HepG2 (cell line): Measurements from ENCODE around the gene EPB41L2. TPM values are rescaled to one million over a fixed set of nuclear protein-coding genes. Genes with fewer than 3 reads are reported as not detected.

ENCODE experiments used
- ARNT ChIP-seq: fragments of 450-650 bp; IDR thresholded peaks from 2 replicates; pipeline ENCODE4 v1.6.1; 2017
- ARNT2 ChIP-seq: sonication (generic); formaldehyde crosslinking; IDR thresholded peaks from 2 replicates; pipeline ENCODE4 v1.8.0; 2022; ENCODE audit warnings: mild to moderate bottlenecking, low read depth, missing genetic modification reagents, moderate library complexity
- BRD4 ChIP-seq: sonication (generic); formaldehyde crosslinking; IDR thresholded peaks from 2 replicates; pipeline ENCODE4 v1.4.0; 2020; ENCODE audit warnings: missing genetic modification reagents
- HHEX ChIP-seq: IDR thresholded peaks from 2 replicates; pipeline ENCODE4 v1.6.1; 2016; ENCODE audit warnings: control low read depth
- IRF2 ChIP-seq: IDR thresholded peaks from 2 replicates; pipeline ENCODE4 v1.6.1; 2018; ENCODE audit warnings: missing genetic modification reagents, missing compliant biosample characterization
- MAFK ChIP-seq, 2 experiments: IDR thresholded peaks in 1 of 2; conservative IDR thresholded peaks in 1 of 2; 2 replicates each; pipeline ENCODE4 v1.6.1; 2011; ENCODE audit warnings: improper control_type of control experiment in 2 of 2, low read length in 2 of 2
- MIXL1 ChIP-seq: IDR thresholded peaks from 2 replicates; pipeline ENCODE4 v1.6.1; 2016
- MTF1 ChIP-seq: sonication (generic); formaldehyde crosslinking; IDR thresholded peaks from 2 replicates; pipeline ENCODE4 v1.5.0; 2020; ENCODE audit warnings: missing genetic modification reagents
- POGZ ChIP-seq: sonication (generic); formaldehyde crosslinking; IDR thresholded peaks from 2 replicates; pipeline ENCODE4 v1.4.0; 2020; ENCODE audit warnings: mild to moderate bottlenecking, missing genetic modification reagents
- STAT5B ChIP-seq: sonication (generic); formaldehyde crosslinking; IDR thresholded peaks from 2 replicates; pipeline ENCODE4 v1.4.0; 2020; ENCODE audit warnings: missing genetic modification reagents
- ZBED4 ChIP-seq: sonication (generic); formaldehyde crosslinking; IDR thresholded peaks from 2 replicates; pipeline ENCODE4 v1.4.0; 2020; ENCODE audit warnings: missing genetic modification reagents, borderline replicate concordance
- ZNF10 ChIP-seq: sonication (generic); formaldehyde crosslinking; IDR thresholded peaks from 2 replicates; pipeline ENCODE4 v1.4.0; 2020; ENCODE audit warnings: mild to moderate bottlenecking, low read depth, missing genetic modification reagents, borderline replicate concordance
- ZNF205 ChIP-seq: IDR thresholded peaks from 2 replicates; pipeline ENCODE4 v1.6.1; 2018; ENCODE audit warnings: missing biosample characterization, missing genetic modification reagents
- ZNF33B ChIP-seq: sonication (generic); formaldehyde crosslinking; IDR thresholded peaks from 2 replicates; pipeline ENCODE4 v1.5.1; 2020; ENCODE audit warnings: mild to moderate bottlenecking, missing genetic modification reagents
- ZNF451 ChIP-seq: sonication (generic); formaldehyde crosslinking; IDR thresholded peaks from 2 replicates; pipeline ENCODE4 v1.5.0; 2020; ENCODE audit warnings: mild to moderate bottlenecking, missing genetic modification reagents
- ZNF550 ChIP-seq: sonication (generic); formaldehyde crosslinking; IDR thresholded peaks from 2 replicates; pipeline ENCODE4 v1.4.0; 2020; ENCODE audit warnings: mild to moderate bottlenecking, missing genetic modification reagents, borderline replicate concordance
- ZNF562 ChIP-seq: sonication (generic); formaldehyde crosslinking; IDR thresholded peaks from 2 replicates; pipeline ENCODE4 v1.8.0; 2022; ENCODE audit warnings: missing genetic modification reagents, borderline replicate concordance
- ZNF687 ChIP-seq: sonication (generic); formaldehyde crosslinking; IDR thresholded peaks from 2 replicates; pipeline ENCODE4 v1.5.1; 2020; ENCODE audit warnings: mild to moderate bottlenecking, missing genetic modification reagents, moderate library complexity
- ZUFSP ChIP-seq: sonication (generic); formaldehyde crosslinking; IDR thresholded peaks from 2 replicates; pipeline ENCODE4 v1.9.0; 2021; ENCODE audit warnings: missing genetic modification reagents, mild to moderate bottlenecking, borderline replicate concordance
- polyA plus RNA-seq, 8 experiments: library from polyadenylated mRNA; depleted of rRNA in 3 of 8; stranded (reverse) in 7 of 8; unstranded in 1 of 8; fragments of >200 nt; fragmentation: Illumina TruSeq in 4 of 8; extraction: Trizol in 4 of 8; gene quantifications; 2 replicates each; pipeline versions ENCODE4 v1.2.1 to v1.2.3, GENCODE V29; 2011 to 2016; ENCODE audit warnings: low read depth in 4 of 8, missing spikeins in 1 of 8, mixed read lengths in 1 of 8; ENCODE audit not compliant: insufficient read depth in 1 of 8
- total RNA-seq, 5 experiments: library from RNA; depleted of rRNA; stranded (reverse); fragments of >200 nt; fragmentation: Illumina TruSeq; extraction: Trizol; gene quantifications; 2 replicates each; pipeline ENCODE4 v1.2.3, GENCODE V29; 2016; ENCODE audit warnings: low read depth in 1 of 5
- TF ChIP-seq, protein P1 (sequence below): IDR thresholded peaks from 2 replicates; pipeline ENCODE4 v1.6.1; 2016; ENCODE audit warnings: control low read depth

The EPB41L2 gene
- total and polyA plus RNA-seq, 2 of the 13 experiments (the other 11 are each of a cell fraction or from before 2014, with no cell fraction given) = 41.7 to 56.4 TPM

DNA sequence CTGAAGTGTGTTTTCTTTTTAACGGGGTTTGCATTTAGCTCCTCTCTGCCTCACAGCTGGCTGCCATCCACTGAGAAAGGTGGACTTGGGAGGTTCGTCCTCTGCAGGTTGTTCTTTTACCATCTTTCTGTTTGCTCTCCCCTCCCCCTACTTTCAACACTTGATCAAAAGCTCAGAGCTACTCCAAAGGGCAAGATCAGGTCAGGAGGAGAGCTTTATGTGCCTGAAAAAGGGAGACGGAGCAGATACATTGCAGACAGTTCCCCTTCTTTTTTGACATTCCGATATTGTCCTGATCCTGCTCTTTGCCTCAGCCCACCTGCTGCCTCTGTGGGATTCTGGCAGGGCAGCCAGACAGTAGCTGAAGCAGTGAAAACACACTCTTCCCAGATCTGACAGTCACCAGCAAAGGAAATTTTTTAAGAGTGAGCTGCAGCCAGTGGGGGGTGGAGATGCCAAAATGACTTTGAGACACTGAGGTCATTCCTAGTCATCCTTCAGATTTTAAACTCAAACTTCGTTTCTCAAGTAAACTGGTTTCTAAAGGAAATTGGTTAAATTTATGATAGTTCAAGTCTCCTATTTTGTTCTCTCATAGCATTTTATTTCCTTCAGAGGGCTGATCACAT is 209.4 kb downstream of the EPB41L2 start (continued):
- TF ChIP-seq POGZ (CRISPR knock-in tag) (peak; percentile 94), ARNT2 (CRISPR knock-in tag) (no peak), HHEX (CRISPR knock-in tag) (peak; percentile 66; the same call in 1 of the 2 replicates), ARNT (no peak), ZNF451 (CRISPR knock-in tag) (0 out of 2 replicates have a peak, but pooled peaks have one; percentile 34), ZNF205 (CRISPR knock-in tag) (no peak; the same call in 1 of the 2 replicates), BRD4 (CRISPR knock-in tag) (no peak), ZNF687 (no peak), ZNF562 (CRISPR knock-in tag) (no peak), MIXL1 (CRISPR knock-in tag) (peak; percentile 82), STAT5B (0 out of 2 replicates have a peak, but pooled peaks have one; percentile 8), ZNF33B (CRISPR knock-in tag) (no peak), ZUFSP (no peak), ZBED4 (CRISPR knock-in tag) (no peak), MTF1 (no peak), MAFK (conservative IDR thresholded peaks at IDR 0.05 in 1 of 2, IDR thresholded peaks at IDR 0.05 in 1 of 2; ENCODE audit: low read length in 2 of 2) (no peak), ZNF10 (no peak), IRF2 (CRISPR knock-in tag) (peak; percentile 81), ZNF550 (CRISPR knock-in tag) (no peak)
- TF ChIP-seq, protein P1, sequence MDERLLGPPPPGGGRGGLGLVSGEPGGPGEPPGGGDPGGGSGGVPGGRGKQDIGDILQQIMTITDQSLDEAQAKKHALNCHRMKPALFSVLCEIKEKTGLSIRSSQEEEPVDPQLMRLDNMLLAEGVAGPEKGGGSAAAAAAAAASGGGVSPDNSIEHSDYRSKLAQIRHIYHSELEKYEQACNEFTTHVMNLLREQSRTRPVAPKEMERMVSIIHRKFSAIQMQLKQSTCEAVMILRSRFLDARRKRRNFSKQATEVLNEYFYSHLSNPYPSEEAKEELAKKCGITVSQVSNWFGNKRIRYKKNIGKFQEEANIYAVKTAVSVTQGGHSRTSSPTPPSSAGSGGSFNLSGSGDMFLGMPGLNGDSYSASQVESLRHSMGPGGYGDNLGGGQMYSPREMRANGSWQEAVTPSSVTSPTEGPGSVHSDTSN (CRISPR knock-in tag) = no peak
